GM21515 (cell line): ENCODE measurements around the gene TICRR.

ENCODE experiments used
- ATAC-seq: cut with Tn5 transposase; IDR thresholded peaks from one replicate; pipeline ENCODE4 v1.9.1; 2021; ENCODE audit not compliant: unreplicated experiment

Gene TICRR

GRCh38 chr15:89627256-89627970 is 52.1 kb downstream of the TICRR start:
- ATAC-seq = no peak

GRCh38 chr15:89628301-89628700 is 53.0 kb downstream of the TICRR start:
- ATAC-seq = no peak

- no peak for ATAC-seq
These were observed 53.8 kb downstream of the TICRR start for GRCh38 chr15:89628806-89629715.

GRCh38 chr15:89629829-89630228 is 54.6 kb downstream of the TICRR start:
- no peak for ATAC-seq

GRCh38 chr15:89630260-89630659 is 55.0 kb downstream of the TICRR start:
- no peak for ATAC-seq

GRCh38 chr15:89630974-89631901 is 56.0 kb downstream of the TICRR start:
- no peak for ATAC-seq

- no peak for ATAC-seq
These were observed 56.6 kb downstream of the TICRR start for GRCh38 chr15:89631902-89632264.

- no peak for ATAC-seq
These were observed 57.5 kb downstream of the TICRR start for GRCh38 chr15:89632563-89633430.

- no peak for ATAC-seq
These were observed 58.3 kb downstream of the TICRR start for GRCh38 chr15:89633585-89633984.

- ATAC-seq = no peak
These were observed 65.0 kb downstream of the TICRR start for GRCh38 chr15:89640245-89640644.

GRCh38 chr15:89641053-89641452 is 65.8 kb downstream of the TICRR start:
- no peak for ATAC-seq

- ATAC-seq = no peak
These were observed 66.8 kb downstream of the TICRR start for GRCh38 chr15:89642106-89642505.

GRCh38 chr15:89645680-89646079 is 70.4 kb downstream of the TICRR start:
- ATAC-seq = no peak

- ATAC-seq = no peak
These were observed 71.3 kb downstream of the TICRR start for GRCh38 chr15:89646416-89647141.

GRCh38 chr15:89647191-89647851 is 72.1 kb downstream of the TICRR start:
- no peak for ATAC-seq

- ATAC-seq = no peak
These were observed 73.1 kb downstream of the TICRR start for GRCh38 chr15:89648106-89649012.

- ATAC-seq = no peak
These were observed 73.8 kb downstream of the TICRR start for GRCh38 chr15:89649013-89649625.

GRCh38 chr15:89649716-89650115 is 74.4 kb downstream of the TICRR start:
- ATAC-seq = no peak
